ENCODE data around the gene RNF151. TPM values are rescaled to one million over a fixed set of nuclear protein-coding genes. Genes with fewer than 3 reads are reported as not detected.

RNF151 gene
- total RNA-seq, 2 donors from 2014 or later = not detected

- no peak within 1 kb of the TSS for H3K27ac ChIP-seq
- peak; percentile 44 for DNase-seq
- peak within 1 kb of the TSS; percentile 8 for H3K4me3 ChIP-seq
- peaks cover 5% of the 10 kb centered on the region for H3K36me3 ChIP-seq
- H3K27me3 ChIP-seq = peaks cover 23% of the 10 kb centered on the region
- peak within 1 kb of the TSS; percentile 73 to 78 for H3K9ac ChIP-seq (ENCODE audit: low read depth in 2 of 2, low read length in 2 of 2)
- peaks cover 28% of the 10 kb centered on the region for H3K4me1 ChIP-seq
- no peak for TF ChIP-seq CTCF (IDR thresholded peaks at IDR 0.05)
- no peaks in the 10 kb centered on the region for H3K9me3 ChIP-seq
- intact Hi-C loops (cut with DNase I) = no loop called here
These were observed 22.8 kb downstream of the RNF151 start, which contains the start of gene SYNGR3 for GRCh38 chr16:1989209-1990100. Gene SYNGR3 (plus strand): TSS chr16:1989970. CDS start chr16:1990103, 133 bp downstream.

GRCh38 chr16:1990101-1990350 is 23.4 kb downstream of the RNF151 start:
- Histone ChIP-seq H3K9ac (ENCODE audit: low read depth in 2 of 2, low read length in 2 of 2) (no peak overlapping the region), H3K27ac (no peak overlapping the region)
- no peak for TF ChIP-seq CTCF (IDR thresholded peaks at IDR 0.05)

GRCh38 chr16:1990351-1991134 is 23.9 kb downstream of the RNF151 start:
- Histone ChIP-seq H3K36me3 (peaks cover 5% of the 10 kb centered on the region), H3K27me3 (peaks cover 23% of the 10 kb centered on the region), H3K9ac (ENCODE audit: low read depth in 2 of 2, low read length in 2 of 2) (peak overlapping the region; percentile 73 to 78), H3K4me3 (peak overlapping the region; percentile 8), H3K9me3 (no peaks in the 10 kb centered on the region), H3K27ac (no peak overlapping the region), H3K4me1 (peaks cover 21% of the 10 kb centered on the region)
- intact Hi-C loops (cut with DNase I) = no loop called here
- DNase-seq = peak; percentile 68
- no peak for TF ChIP-seq CTCF (IDR thresholded peaks at IDR 0.05)

More at GRCh38 chr16:1990101-1990350, 23.4 kb downstream of the RNF151 start:
- Histone ChIP-seq H3K4me3 (peak overlapping the region; percentile 8), H3K27me3 (peaks cover 23% of the 10 kb centered on the region), H3K4me1 (peaks cover 24% of the 10 kb centered on the region), H3K36me3 (peaks cover 5% of the 10 kb centered on the region), H3K9me3 (no peaks in the 10 kb centered on the region)
- DNase-seq = no peak
- intact Hi-C loops (cut with DNase I) = no loop called here

- H3K9me3 ChIP-seq = no peaks in the 10 kb centered on the region
- H3K36me3 ChIP-seq = peaks cover 4% of the 10 kb centered on the region
- H3K4me3 ChIP-seq = peak overlapping the region; percentile 23
- peak overlapping the region; percentile 59 for H3K27ac ChIP-seq
- peaks cover 16% of the 10 kb centered on the region for H3K4me1 ChIP-seq
- peaks cover 23% of the 10 kb centered on the region for H3K27me3 ChIP-seq
- DNase-seq = peak; percentile 56
- H3K9ac ChIP-seq (ENCODE audit: low read depth in 2 of 2, low read length in 2 of 2) = peak overlapping the region in 1 of 2 donors; percentile 73
- TF ChIP-seq CTCF (IDR thresholded peaks at IDR 0.05) = no peak
- intact Hi-C loops (cut with DNase I) = no loop called here
These were observed 24.5 kb downstream of the RNF151 start for GRCh38 chr16:1991135-1991551.

- H3K36me3 ChIP-seq = no peaks in the 10 kb centered on the region
- H3K4me3 ChIP-seq = peak overlapping the region; percentile 23
- peaks cover 16% of the 10 kb centered on the region for H3K4me1 ChIP-seq
- intact Hi-C loops (cut with DNase I) = no loop called here
- no peak for TF ChIP-seq CTCF (IDR thresholded peaks at IDR 0.05)
- peaks cover 23% of the 10 kb centered on the region for H3K27me3 ChIP-seq
- H3K9ac ChIP-seq (ENCODE audit: low read depth in 2 of 2, low read length in 2 of 2) = peak overlapping the region in 1 of 2 donors; percentile 66
- no peak for DNase-seq
- H3K27ac ChIP-seq = peak overlapping the region; percentile 59
- no peaks in the 10 kb centered on the region for H3K9me3 ChIP-seq
These were observed 24.9 kb downstream of the RNF151 start for GRCh38 chr16:1991588-1991947.
